Fibroblast of lung (primary cell): ENCODE measurements around the gene TCP1. TPM values are rescaled to one million over a fixed set of nuclear protein-coding genes. Genes with fewer than 3 reads are reported as not detected.

Experiments used
- DNase-seq, 2 donors: peaks; one replicate each; pipeline versions ENCODE4 v3.0.0 to v3.0.0-alpha.2; 2010; ENCODE audit warnings: low read depth in 2 of 2
- H2AFZ ChIP-seq: 2 replicates; pipeline ENCODE4 v1.5.1; 2012; ENCODE audit warnings: low read length, control low read depth, inconsistent platforms
- H3K27ac ChIP-seq: 2 replicates; pipeline ENCODE4 v1.5.1; 2011; ENCODE audit warnings: low read length, control low read depth; ENCODE audit not compliant: insufficient read depth
- H3K27me3 ChIP-seq: 2 replicates; pipeline ENCODE4 v1.5.1; 2011; ENCODE audit warnings: mild to moderate bottlenecking, low read length; ENCODE audit not compliant: control insufficient read depth, insufficient read depth
- H3K36me3 ChIP-seq: 2 replicates; pipeline ENCODE4 v1.5.1; 2011; ENCODE audit warnings: low read length; ENCODE audit not compliant: control insufficient read depth, insufficient read depth
- H3K4me1 ChIP-seq: 2 replicates; pipeline ENCODE4 v1.5.1; 2011; ENCODE audit warnings: low read length; ENCODE audit not compliant: control insufficient read depth, insufficient read depth; ENCODE audit errors: extremely low read depth
- H3K4me2 ChIP-seq: 2 replicates; pipeline ENCODE4 v1.5.1; 2011; ENCODE audit warnings: low read length, control low read depth; ENCODE audit not compliant: insufficient read depth; ENCODE audit errors: extremely low read depth
- H3K4me3 ChIP-seq, 4 experiments: fragments of 200-600 bp in 1 of 4; sonication (generic) in 1 of 4; replicated peaks in 1 of 4; 2 replicates each; pipeline ENCODE4 v1.5.1; 2011 to 2016; ENCODE audit warnings: low read length in 4 of 4, low read depth in 3 of 4, mild to moderate bottlenecking in 3 of 4, control low read depth in 2 of 4, inconsistent platforms in 1 of 4, mixed read lengths in 1 of 4; ENCODE audit not compliant: insufficient read depth in 1 of 4; ENCODE audit errors: control extremely low read depth in 1 of 4
- H3K79me2 ChIP-seq: 2 replicates; pipeline ENCODE4 v1.5.1; 2012; ENCODE audit warnings: mild to moderate bottlenecking, low read length, inconsistent platforms; ENCODE audit not compliant: control insufficient read depth, insufficient read depth
- H3K9ac ChIP-seq: 2 replicates; pipeline ENCODE4 v1.5.1; 2011; ENCODE audit warnings: mild to moderate bottlenecking, low read length, control low read depth; ENCODE audit not compliant: insufficient read depth
- H3K9me3 ChIP-seq: 2 replicates; pipeline ENCODE4 v1.5.1; 2012; ENCODE audit warnings: low read depth, low read length; ENCODE audit not compliant: control insufficient read depth, insufficient read depth
- H4K20me1 ChIP-seq: 2 replicates; pipeline ENCODE4 v1.5.1; 2011; ENCODE audit warnings: low read length; ENCODE audit not compliant: control insufficient read depth, insufficient read depth; ENCODE audit errors: extremely low read depth
- EZH2 ChIP-seq: IDR thresholded peaks from 2 replicates; pipeline ENCODE4 v1.5.1; 2012; ENCODE audit warnings: low read length, control low read depth, mild to moderate bottlenecking; ENCODE audit errors: missing control alignments
- polyA plus RNA-seq, 2 donors: library from polyadenylated mRNA; depleted of rRNA in 1 of 2; stranded (reverse) in 1 of 2; unstranded in 1 of 2; fragments of >200 nt; gene quantifications; 2 replicates each; pipeline ENCODE4 v1.2.1, GENCODE V29; 2011 to 2012; ENCODE audit warnings: missing spikeins in 1 of 2
- total RNA-seq: library from RNA; depleted of rRNA; stranded (reverse); fragments of >200 nt; gene quantifications from 2 replicates; pipeline ENCODE4 v1.2.1, GENCODE V29; 2014
- TF ChIP-seq, protein P1 (sequence below), 2 donors: IDR thresholded peaks in 1 of 2; conservative IDR thresholded peaks in 1 of 2; 1 replicate in 1 of 2; 2 replicates in 1 of 2; pipeline ENCODE4 v1.5.1; 2011 to 2012; ENCODE audit warnings: low read length in 2 of 2, control low read depth in 1 of 2, inconsistent platforms in 1 of 2, low read depth in 1 of 2, mild to moderate bottlenecking in 1 of 2

Gene TCP1
- total and polyA plus RNA-seq, 2 donors (not counting 1 experiment from before 2014, with no cell fraction given) = 142 to 231 TPM

DNA sequence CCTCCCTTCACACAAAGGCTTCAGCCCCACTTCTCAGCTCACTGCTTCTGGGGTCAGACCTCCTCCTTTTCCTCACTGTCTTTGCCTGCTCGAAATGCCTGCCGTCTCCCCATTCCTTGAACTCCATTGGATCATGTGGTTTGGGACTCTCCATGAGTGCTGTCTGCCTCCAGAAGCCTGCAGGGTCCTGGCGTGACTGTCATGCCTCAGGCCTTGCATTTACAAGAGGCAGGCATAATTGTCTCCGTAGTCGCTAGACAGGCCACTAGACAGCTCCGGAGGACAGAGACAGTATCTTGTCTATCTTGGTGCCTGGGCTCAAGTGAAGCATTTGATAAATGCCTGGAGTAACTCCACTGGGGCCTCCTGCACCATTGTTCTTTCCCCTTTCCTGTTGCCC lies 26.0 kb upstream of the TCP1 start:
- no peak for DNase-seq
- H3K36me3 ChIP-seq = no peaks in the 10 kb centered on the region
- no peak for TF ChIP-seq EZH2
- TF ChIP-seq, protein P1, sequence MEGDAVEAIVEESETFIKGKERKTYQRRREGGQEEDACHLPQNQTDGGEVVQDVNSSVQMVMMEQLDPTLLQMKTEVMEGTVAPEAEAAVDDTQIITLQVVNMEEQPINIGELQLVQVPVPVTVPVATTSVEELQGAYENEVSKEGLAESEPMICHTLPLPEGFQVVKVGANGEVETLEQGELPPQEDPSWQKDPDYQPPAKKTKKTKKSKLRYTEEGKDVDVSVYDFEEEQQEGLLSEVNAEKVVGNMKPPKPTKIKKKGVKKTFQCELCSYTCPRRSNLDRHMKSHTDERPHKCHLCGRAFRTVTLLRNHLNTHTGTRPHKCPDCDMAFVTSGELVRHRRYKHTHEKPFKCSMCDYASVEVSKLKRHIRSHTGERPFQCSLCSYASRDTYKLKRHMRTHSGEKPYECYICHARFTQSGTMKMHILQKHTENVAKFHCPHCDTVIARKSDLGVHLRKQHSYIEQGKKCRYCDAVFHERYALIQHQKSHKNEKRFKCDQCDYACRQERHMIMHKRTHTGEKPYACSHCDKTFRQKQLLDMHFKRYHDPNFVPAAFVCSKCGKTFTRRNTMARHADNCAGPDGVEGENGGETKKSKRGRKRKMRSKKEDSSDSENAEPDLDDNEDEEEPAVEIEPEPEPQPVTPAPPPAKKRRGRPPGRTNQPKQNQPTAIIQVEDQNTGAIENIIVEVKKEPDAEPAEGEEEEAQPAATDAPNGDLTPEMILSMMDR (conservative IDR thresholded peaks at IDR 0.05 in 1 of 2, IDR thresholded peaks at IDR 0.05 in 1 of 2; ENCODE audit: low read depth in 1 of 2, low read length in 2 of 2) = no peak
- H3K9me3 ChIP-seq = no peaks in the 10 kb centered on the region
- H3K27ac ChIP-seq = no peak overlapping the region
- H3K79me2 ChIP-seq = no peaks in the 10 kb centered on the region
- H2AFZ ChIP-seq = no peak overlapping the region
- no peak overlapping the region for H3K4me3 ChIP-seq
- no peaks in the 10 kb centered on the region for H4K20me1 ChIP-seq
- no peak overlapping the region for H3K9ac ChIP-seq
- no peaks in the 10 kb centered on the region for H3K4me1 ChIP-seq
- H3K27me3 ChIP-seq = peaks cover 13% of the 10 kb centered on the region
- no peak overlapping the region for H3K4me2 ChIP-seq

- Histone ChIP-seq H3K4me1 (no peaks in the 10 kb centered on the region), H2AFZ (no peak overlapping the region), H3K27ac (no peak overlapping the region), H4K20me1 (no peaks in the 10 kb centered on the region), H3K9me3 (no peaks in the 10 kb centered on the region), H3K79me2 (no peaks in the 10 kb centered on the region), H3K4me3 (no peak overlapping the region), H3K9ac (no peak overlapping the region), H3K36me3 (no peaks in the 10 kb centered on the region), H3K27me3 (no peaks in the 10 kb centered on the region), H3K4me2 (no peak overlapping the region)
- no peak for DNase-seq
- TF ChIP-seq, protein P1 (conservative IDR thresholded peaks at IDR 0.05 in 1 of 2, IDR thresholded peaks at IDR 0.05 in 1 of 2; ENCODE audit: low read depth in 1 of 2, low read length in 2 of 2) = no peak
- no peak for TF ChIP-seq EZH2
Observed at GRCh38 chr6:159813781-159814180, 24.4 kb upstream of the TCP1 start.

DNA sequence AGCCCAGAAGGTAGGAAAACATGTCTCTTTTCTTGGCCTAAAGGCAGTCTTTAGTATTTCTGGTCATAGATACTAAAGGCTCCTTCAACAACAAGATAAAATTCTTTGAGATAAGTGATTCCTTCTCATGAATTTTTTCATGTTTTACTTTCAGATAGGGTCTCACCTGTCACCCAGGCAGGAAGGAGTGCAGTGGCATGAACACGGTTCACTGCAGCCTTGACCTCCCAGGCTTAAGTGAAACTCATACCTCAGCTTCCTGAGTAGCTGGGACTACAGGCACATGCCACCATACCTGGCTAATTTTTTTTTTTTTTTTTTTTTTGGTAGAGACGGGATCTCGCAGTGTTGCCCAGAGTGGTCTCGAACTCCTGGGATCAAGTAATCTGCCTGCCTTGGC lies 19.7 kb upstream of the TCP1 start:
- H4K20me1 ChIP-seq = no peaks in the 10 kb centered on the region
- no peak overlapping the region for H3K4me2 ChIP-seq
- no peaks in the 10 kb centered on the region for H3K4me1 ChIP-seq
- no peaks in the 10 kb centered on the region for H3K9me3 ChIP-seq
- H3K27me3 ChIP-seq = no peaks in the 10 kb centered on the region
- TF ChIP-seq EZH2 = no peak
- TF ChIP-seq, protein P1 (conservative IDR thresholded peaks at IDR 0.05 in 1 of 2, IDR thresholded peaks at IDR 0.05 in 1 of 2; ENCODE audit: low read depth in 1 of 2, low read length in 2 of 2) = no peak
- H2AFZ ChIP-seq = no peak overlapping the region
- no peak overlapping the region for H3K4me3 ChIP-seq
- no peaks in the 10 kb centered on the region for H3K36me3 ChIP-seq
- H3K79me2 ChIP-seq = no peaks in the 10 kb centered on the region
- DNase-seq = no peak
- H3K9ac ChIP-seq = no peak overlapping the region
- no peak overlapping the region for H3K27ac ChIP-seq
